C1 segment of cervical spinal cord (tissue), 14 donors: ENCODE data around the gene SFTPB.
"Not testable (repeated sequence)": the region's sequence is repeated elsewhere in the genome, so short reads cannot be mapped to it uniquely, and the experiment has no call there.

Source experiments
- DNase-seq, 14 donors: peaks; one replicate each; lab custom pipeline; 2025; lab: John Stamatoyannopoulos, UW

The SFTPB gene

DNA sequence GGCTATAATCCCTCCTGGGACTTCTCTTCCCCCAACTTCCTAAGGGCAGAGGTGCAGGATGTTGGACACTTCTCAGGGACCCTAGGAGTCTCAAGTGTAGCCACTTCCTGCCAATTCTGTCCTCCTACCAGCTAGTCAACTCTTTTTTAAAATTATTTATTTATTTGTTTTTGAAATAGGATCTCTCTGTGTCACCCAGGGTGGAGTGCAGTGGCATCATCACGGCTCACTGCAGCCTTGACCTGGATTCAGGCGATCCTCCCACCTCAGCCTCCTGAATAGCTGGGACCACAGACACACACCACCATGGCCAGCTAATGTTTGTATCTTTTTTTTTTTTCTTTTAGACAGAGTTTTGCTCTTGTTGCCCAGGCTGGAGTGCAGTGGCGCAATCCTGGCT is 11.5 kb downstream of the SFTPB start:
- DNase-seq = no peak

GRCh38 chr2:85655961-85656417 is 12.0 kb downstream of the SFTPB start:
- DNase-seq = no peak

DNA sequence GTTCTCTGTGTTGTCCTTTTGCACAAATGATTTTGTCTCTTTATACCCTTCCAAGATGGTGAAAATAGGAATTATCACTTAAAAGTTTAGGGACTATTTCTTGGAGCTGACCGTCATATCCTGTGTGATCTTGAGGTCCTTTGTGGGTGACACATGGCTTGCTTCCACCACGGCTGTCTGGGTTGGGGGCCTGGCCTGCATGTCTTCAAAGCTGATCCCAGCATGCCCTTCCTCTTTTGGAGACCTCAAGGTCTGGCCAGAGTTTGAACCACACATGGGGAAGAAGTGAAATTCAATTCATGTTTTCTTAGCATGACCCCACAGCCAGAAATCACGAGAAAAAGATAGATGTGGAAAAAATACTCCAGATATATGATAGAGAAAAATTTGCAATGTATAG is 14.0 kb downstream of the SFTPB start:
- DNase-seq = peak in 3 of 14 donors; percentile 9 to 26 (median 19)

DNA sequence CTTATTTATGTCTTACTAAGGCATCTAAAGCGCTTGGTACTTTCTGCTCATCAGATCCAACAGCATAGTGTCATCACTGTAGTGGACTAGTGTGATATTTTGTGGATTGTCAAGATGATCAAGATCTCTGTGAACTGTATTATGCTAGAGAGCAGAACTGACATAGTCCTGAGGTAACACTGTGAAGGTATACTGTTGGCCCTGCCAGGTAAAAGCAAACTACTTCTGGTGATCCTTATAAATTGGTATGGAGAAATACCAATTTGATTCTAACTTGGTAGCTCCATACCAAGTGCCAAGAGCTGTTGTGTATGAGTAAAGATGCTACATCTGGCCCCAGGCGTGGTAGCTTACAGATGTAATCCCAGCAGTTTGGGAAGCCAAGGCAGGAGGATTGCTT is 15.9 kb downstream of the SFTPB start:
- DNase-seq = no peak

DNA sequence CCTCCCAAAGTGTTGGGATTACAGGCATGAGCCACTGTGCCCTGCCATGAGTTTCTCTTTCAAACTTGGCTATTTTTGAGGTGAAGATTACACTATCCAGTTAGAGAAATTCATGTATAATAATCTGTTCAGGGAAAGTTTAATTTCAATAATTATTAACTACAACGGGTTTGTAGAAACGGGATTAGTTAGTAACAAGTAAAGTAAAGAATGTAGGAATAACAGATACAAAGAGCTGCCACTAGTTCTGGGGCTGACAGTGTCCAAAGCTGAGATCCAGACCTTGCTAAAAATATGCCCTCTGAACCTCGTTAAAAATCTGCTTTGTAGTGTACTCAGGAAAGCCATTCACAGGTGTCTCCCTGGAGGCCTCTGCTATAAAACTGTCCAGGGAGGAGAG is 16.9 kb downstream of the SFTPB start:
- DNase-seq = no peak

GRCh38 chr2:85650456-85650855 is 17.5 kb downstream of the SFTPB start:
- no peak for DNase-seq

GRCh38 chr2:85649201-85650190 is 18.5 kb downstream of the SFTPB start:
- DNase-seq = no peak

GRCh38 chr2:85648619-85649018 is 19.4 kb downstream of the SFTPB start:
- DNase-seq = no peak

DNA sequence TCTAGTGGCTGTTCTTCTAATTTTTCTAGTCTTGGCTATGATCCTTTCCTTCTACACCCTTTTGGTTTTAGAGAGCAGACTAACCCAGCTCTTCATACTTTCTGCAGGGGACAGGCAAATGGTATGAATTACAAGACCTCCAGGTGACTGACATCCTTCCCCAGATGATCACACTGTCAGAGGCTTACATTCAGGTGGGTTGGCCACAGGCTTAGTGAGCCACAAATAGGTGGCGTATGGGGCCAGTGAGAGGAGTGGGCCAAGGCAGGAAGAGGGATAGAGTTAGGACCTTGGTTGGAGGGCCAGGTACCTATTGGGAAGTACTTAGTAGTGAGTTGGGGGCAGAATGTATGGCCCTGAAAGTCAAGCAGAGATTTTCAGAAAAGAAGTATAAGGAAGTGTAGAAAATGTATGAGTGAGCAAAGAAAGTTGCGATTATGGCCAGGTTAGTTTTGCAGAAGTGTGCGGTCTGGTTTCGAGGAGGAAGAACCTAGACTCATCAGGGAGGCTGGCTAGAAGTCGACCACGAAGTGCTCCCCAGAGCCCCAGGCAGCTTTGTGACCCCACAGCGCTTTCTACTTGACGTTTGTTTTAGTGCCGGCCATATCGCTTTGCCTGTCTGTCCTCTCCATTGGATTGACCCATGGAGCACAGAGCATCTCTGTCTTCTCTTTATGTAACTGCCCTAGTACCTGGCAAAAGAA is 20.0 kb downstream of the SFTPB start:
- DNase-seq = peak in 1 of 14 donors; percentile 20

DNA sequence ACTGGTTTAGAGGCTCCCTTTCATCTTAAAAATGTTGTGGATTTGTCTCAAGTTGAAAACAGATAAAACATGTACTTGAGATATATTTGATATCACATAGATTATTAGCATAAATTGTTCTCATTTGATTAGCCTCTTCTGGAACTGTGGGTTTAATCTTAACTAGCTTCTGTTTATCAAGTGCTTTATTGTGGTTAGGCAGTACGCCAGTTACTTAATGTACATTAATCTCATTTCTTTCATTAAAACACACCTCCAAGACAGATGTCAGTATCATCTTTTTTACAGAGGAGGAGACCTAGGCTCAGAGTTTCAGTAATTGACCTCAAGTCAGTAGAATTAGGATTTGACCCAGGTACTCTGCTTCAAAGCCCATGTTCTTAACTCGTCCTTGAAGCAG is 21.8 kb downstream of the SFTPB start:
- DNase-seq = no peak

DNA sequence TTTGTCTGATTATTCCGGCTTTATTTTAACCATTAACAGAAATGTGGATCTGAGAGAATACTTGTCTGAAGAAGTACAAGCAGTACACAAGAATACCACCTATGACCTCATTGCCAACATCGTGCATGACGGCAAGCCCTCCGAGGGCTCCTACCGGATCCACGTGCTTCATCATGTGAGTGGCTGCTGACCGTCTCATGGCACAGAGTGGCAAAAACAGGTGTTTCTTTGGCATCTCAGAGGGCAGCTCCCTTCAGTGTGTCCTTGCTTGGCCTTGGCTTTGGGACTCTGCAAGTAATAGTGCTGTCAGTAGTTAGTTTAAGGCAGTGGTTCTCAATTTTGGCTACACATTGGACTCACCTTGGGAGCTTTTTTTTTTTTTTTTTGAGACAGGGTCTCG is 23.1 kb downstream of the SFTPB start:
- DNase-seq = no peak

DNA sequence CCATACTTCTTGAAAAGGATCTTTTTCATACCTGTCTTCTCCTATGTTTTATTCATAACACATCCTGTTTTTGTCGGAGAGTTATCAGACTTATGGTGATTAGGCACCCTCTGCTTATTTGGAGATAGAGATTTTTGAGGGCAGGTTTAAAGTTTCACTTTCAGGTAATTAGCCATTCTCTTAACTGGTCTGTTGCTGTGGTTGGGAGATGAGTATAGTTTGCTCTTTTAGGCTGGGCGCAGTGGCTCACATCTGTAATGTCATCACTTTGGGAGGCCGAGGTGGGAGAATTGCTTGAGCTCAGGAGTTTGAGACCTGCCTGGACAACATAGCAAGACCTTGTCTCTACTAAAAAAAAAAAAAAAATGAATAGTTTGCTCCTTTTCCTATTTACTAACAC is 25.3 kb downstream of the SFTPB start:
- DNase-seq = no peak

- DNase-seq = no peak
Measured at GRCh38 chr2:85635636-85636035, 32.4 kb downstream of the SFTPB start.

GRCh38 chr2:85635011-85635410 is 33.0 kb downstream of the SFTPB start:
- DNase-seq = no peak

GRCh38 chr2:85631316-85631715 is 36.7 kb downstream of the SFTPB start:
- DNase-seq = no peak

DNA sequence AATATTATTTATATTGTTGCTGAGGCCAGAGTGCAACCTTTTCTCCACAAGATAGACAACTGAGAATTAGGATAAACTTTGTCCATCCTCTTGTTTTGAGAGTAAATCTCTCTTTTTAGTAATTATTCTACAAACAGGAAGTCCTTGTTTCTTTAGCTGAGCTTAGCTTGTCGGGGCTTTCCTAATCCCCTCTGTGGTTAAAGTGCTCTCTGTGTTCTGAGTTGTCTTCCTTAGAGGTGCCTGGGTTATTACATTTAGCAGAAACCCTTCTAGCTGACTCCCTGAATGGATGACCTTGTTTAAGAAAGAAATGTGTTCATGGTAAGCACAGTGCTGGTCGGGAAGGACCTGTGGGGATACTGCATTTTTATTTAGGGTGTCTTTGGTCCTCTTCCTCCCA is 39.3 kb downstream of the SFTPB start:
- DNase-seq = no peak

- DNase-seq = no peak
Measured at GRCh38 chr2:85623991-85624390, 44.0 kb downstream of the SFTPB start.

GRCh38 chr2:85621338-85621737 is 46.7 kb downstream of the SFTPB start:
- no peak for DNase-seq

GRCh38 chr2:85619617-85620016 is 48.4 kb downstream of the SFTPB start:
- DNase-seq = no peak

- not testable (repeated sequence) for DNase-seq
Measured at GRCh38 chr2:85617723-85618122, 50.3 kb downstream of the SFTPB start.

DNA sequence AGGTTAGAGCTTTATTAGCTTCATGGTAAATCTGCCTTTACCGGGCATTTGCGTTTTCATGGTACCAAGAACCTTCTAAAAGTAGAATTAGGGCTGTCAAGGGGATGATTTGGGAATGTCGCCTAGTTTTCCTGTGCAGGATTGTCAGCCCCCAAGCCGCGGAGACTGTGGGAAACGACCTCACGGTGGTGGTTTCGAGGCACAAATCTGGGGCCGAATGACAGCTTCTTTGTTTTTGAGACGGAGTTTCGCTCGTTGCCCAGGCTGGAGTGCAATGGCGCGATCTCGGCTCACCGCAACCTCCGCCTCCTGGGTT is 52.6 kb downstream of the SFTPB start:
- no peak for DNase-seq

DNA sequence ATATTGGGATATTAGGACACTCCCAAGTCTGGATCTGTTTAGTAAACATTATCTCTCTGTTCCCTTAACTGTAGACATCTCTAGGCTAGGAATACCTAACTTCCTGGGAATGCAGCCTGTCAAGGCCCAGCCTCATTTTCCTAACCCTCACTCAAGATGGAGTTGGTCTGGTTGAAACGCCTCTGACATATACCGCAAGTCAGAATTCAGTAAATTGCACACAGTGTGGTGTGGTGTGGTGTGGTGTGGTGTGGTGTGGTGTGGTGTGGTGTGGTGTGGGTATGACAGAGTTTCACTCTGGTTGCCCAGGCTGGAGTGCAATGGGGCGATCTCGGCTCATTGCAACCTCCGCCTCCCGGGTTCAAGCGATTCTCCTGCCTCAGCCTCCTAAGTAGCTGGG is 53.2 kb downstream of the SFTPB start:
- DNase-seq = not testable (repeated sequence)
